GM10266 (cell line): Measurements from ENCODE around the gene STAT3.

Source experiments
- DNase-seq: peaks from one replicate; pipeline ENCODE4 v3.0.0; 2012; ENCODE audit errors: extremely low spot score
- CTCF ChIP-seq: IDR thresholded peaks from 2 replicates; pipeline ENCODE4 v1.5.1; 2012; ENCODE audit warnings: mild to moderate bottlenecking, low read depth; ENCODE audit not compliant: control insufficient read depth, insufficient read depth; ENCODE audit errors: missing control alignments

Gene STAT3

GRCh38 chr17:42388381-42389134 lies at the start of gene STAT3:
Gene STAT3, minus strand, starts transcription at chr17:42388442. Its CDS starts 39,926 bp downstream, at chr17:42348516.
- DNase-seq = peak; percentile 98
- TF ChIP-seq CTCF = no peak

- TF ChIP-seq CTCF = no peak
- no peak for DNase-seq
Observed at GRCh38 chr17:42436391-42436790, 48.1 kb upstream of the STAT3 start.

GRCh38 chr17:42431758-42432161 lies 43.5 kb upstream of the STAT3 start:
- no peak for TF ChIP-seq CTCF

DNA sequence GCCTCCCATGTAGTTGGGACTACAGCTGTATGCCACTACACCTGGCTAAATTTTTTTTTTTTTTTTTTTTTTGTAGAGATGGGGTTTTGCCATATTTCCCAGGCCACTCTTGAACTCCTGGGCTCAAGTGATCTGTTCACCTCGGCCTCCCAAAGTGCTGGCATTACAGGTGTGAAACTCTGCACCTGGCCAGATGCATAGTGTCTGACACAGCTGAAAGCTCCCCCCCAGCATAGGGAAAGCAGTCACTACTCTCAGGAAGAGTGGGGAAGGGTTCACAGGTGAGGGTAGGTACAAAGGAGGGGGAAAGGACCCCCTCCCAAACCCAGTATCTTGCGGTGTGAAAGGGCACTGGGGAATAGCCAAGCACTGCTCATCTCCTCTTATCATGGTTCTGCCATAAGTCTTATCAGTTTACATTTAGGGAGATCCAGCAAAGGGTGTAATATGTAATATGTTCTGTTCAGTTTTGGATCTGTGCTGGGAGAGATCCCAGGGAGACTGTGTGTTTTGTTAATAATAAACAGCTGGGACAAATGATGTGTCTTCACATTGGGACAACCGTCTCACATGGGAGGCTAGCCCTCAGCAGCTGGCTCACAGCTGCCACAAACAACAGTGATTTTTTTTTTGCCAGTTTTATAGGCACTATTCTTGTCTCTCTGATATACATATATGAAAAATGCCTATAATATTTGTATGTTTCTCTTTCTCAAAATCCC lies 41.6 kb upstream of the STAT3 start:
- DNase-seq = no peak
- no peak for TF ChIP-seq CTCF

More at GRCh38 chr17:42431758-42432161, 43.5 kb upstream of the STAT3 start:
- DNase-seq = no peak

- DNase-seq = peak; percentile 43
- TF ChIP-seq CTCF = peak; percentile 72
Observed at GRCh38 chr17:42428141-42428944, 40.1 kb upstream of the STAT3 start.

- TF ChIP-seq CTCF = no peak
- peak; percentile 10 for DNase-seq
Observed at GRCh38 chr17:42424991-42425610, 36.9 kb upstream of the STAT3 start.
